ENCODE results near the gene TNFSF15.

- TF ChIP-seq ZFX (IDR thresholded peaks at IDR 0.05) (no peak), CTCF (conservative IDR thresholded peaks at IDR 0.05) (no peak)
Observed at GRCh38 chr9:114791312-114791711, 14.5 kb downstream of the TNFSF15 start.

All from C4-2B (cell line).